Activated CD4-positive, CD25-positive, alpha-beta regulatory T cell treated with anti-CD3 and anti-CD28 coated beads, Interleukin-2, amount 50 U/mL, for 16 hours (primary cell): Measurements from ENCODE around the gene ITGBL1.

Experiments
- DNase-seq: peaks from one replicate; pipeline ENCODE4 v3.0.0-alpha.2; 2020; ENCODE audit warnings: low read depth, low spot score

ITGBL1 gene

DNA sequence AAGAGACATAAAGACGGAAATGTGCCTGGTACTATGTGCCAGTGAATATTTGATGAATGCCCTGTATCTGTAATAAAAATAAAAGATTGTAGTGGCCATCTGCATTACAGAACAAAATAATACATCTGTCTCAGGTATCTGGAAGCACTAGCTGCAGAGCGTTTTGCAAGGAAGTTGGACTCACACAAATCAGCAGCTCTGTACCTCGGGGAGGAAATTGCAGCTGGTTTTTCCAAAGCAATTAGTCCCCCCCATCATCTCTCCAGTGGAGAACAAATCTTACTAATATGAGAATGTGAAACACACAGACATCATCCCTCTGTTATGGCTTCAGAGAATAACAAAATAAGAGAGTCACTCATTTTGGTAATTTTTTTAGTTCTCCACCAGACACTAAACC, 245.3 kb downstream of the ITGBL1 start:
- no peak for DNase-seq

DNA sequence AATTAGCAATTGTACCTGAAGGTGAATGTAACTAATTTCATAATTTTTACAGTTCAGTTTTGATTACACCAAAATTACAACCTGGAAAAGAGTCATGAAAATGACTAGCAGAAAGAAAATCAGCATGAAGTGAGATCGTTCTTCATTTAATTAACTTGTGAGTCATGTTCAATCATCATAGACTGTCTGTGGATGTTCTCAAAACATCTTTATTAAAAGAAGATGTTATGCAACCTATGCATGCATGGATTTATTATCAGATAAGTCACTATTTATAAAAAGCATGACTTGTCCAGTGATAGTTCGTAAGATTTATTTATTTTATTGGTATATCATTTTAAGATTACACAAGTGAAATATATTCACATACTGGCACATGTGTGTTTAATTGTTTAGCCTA, 245.9 kb downstream of the ITGBL1 start:
- no peak for DNase-seq

DNA sequence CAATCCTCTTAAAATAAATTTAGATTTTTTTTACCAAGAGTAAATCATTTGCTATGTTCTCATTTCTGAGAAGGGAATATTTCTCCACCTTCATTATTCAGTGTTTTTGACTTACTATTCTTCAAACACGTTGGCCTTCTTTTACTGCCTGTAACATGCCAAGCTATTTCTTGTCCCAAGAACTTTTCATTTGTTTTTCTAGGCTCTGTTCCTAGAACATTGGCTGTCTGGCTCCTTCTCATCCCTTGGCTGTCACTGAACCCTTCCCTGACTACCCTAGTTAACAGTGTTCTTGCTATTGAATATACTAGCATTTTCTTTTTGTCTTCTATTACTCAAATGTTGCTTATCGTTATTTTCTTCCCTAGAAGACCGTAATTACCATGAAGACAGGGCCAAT, 248.1 kb downstream of the ITGBL1 start:
- DNase-seq = no peak

DNA sequence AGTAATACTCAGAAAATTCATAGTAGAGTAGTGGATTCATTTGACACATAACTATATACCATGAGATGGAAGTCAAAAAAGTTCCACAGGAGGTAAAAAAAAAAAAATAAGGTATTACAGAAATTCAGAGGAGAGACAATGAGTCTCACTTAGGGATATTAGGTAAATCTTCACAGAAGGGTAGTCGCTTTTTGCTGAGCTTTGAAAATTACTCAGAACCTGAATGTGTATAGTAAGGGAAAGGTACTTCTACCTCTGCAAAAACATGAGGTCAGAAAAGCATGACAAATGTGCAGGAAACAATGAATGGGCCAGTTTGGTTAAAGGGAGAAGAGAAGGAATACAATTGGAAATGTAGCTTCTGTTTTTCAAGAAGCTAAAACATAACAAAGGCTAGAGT, 250.6 kb downstream of the ITGBL1 start:
- no peak for DNase-seq

DNA sequence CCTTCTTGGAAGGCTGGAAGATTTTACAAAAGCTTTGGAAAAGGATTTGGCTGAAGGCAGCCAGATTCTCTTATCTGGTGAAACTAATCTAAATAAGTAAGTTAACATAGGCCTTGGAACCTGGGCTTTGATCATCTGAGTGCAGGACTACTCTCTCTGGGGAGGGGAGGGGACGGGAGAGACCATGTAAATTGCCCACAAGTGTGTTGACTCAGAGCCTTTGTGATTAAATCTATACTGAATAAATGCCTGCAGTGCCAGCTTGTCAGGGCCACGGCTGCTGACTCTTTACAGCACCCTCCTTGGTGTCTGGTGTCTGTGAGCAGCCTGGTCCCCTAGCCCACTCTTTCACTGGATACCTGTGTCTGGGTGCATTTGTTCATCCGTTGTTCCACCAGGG, 251.4 kb downstream of the ITGBL1 start:
- no peak for DNase-seq

DNA sequence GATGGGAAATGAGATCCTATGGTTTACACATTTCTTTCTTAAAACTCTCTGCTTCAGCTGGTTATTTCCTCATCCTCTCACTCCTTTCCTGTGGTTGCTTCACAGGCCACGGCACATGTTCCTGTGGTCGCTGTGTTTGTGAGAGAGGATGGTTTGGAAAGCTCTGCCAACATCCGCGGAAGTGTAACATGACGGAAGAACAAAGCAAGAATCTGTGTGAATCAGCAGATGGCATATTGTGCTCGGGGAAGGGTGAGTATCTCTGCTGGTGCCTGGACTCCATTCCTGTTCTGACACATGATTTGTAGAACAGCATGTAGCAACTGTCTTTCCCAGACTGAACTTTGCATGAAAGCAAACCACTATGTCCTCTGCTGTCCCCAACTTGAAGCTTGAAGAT, 254.2 kb downstream of the ITGBL1 start:
- DNase-seq = no peak

DNA sequence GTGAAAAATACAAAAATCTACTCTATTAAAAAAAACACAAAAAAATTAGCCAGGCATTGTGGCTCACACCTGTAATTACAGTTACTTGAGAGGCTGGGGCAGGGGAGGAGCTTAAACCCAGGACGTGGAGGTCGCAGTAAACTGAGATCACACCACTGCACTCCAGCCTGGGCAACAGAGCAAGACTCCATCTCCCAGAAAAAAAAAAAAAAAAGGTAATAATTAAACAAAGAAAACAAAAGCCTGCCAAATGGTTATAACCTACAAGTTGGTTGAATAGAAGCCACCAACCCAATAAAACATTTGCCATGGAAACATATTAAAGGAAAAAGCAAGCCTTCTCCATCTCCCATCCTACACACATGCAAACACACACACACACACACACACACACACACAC, 255.2 kb downstream of the ITGBL1 start:
- no peak for DNase-seq

DNA sequence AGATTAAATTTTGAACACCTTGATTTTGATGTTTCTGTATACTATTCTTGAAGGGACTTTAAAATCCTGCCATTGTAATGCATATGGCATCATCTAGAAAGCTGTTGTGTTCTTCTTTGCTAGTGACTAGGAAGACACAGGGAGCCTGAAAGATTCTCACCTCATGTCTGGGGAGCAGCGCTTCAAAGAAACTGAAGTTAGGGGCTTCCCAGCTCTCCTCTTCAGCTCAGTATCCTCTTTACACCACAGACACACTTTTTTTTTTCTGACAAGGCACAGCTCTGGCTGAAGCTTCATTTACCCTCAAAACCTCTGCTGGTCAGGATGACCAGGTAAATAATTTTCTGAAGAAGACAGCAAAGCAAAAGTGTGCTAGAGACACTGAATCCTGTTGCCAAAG, 255.6 kb downstream of the ITGBL1 start:
- DNase-seq = no peak

DNA sequence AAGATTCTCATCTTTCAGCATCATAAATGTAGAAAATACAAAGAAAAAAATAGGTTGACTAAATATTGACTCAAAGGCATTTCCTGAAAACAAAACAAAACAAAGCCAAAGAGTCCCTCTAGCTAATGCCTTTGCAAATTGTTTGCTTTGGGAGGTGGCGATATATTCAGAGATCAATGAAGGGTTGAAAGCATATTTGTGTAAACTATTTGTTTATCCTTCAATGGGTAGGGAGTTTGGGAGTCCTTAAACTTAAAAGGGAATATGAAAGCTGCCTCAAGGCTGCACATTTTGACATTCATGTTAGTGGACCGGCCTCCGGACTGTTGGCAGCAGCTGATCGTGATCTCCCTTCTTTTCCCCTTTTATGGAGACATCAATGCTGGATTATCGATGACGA, 257.5 kb downstream of the ITGBL1 start:
- no peak for DNase-seq

DNA sequence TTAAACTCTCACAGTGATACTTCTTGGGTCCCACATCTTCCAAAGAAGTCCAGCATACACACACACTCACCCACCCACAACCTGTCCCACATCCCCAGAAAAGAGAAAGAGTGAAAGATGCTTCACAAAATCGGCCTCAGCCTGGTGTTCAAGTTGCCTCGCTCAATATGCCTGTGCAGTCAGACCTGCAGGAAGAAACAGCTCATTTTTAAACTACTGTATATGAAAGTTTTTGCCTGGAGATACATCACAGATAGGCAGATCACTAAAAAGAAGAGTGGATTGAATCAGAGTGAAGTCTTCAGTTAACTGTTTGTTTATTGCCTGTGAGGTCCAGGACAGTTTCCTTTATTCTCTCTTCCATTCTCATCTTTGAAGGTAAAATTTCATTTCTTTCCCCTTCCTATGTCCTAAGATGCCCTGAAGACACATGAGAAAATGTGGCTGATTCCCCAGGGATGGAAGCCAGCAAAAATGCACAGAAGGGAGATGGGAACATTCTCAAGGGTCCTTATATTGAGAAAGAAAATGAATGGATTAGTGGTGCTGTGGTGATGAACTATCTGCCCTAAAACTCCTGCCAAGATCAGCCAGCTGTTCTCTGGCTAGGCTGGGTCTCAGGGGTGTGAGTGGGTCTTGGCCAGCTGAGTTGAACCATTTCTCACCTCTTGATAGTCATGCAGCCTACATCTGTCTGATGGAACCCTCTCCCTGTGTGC, 259.0 kb downstream of the ITGBL1 start:
- DNase-seq = no peak

DNA sequence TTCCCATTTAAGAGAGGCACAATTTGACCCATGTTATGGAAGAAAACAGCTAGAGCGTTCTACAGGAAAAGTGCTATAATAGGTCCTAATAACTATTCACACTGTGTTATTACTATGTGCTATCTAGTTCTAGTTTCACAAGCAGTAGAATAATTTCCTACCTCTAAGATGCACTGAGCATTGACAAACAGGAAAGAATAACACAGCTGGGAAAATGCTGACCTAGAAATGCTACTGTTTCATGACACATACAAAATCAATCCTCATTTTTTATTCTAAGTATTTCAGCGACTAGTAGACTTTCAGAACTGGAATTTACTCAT, 259.5 kb downstream of the ITGBL1 start:
- no peak for DNase-seq

DNA sequence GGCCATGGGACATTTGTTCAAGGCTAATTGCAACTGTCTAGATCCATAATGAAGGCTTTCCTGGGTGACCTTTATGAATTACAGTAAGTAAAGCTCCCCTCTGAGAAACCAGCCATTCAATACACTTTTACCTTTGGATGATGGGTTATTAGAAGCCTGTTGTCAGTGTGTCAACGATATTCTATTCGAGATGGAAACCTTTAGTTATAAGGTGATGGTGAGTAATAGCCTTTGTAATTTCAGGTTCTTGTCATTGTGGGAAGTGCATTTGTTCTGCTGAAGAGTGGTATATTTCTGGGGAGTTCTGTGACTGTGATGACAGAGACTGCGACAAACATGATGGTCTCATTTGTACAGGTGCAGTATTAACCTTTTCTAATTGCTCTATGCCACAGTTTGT, 261.7 kb downstream of the ITGBL1 start:
- DNase-seq = no peak

DNA sequence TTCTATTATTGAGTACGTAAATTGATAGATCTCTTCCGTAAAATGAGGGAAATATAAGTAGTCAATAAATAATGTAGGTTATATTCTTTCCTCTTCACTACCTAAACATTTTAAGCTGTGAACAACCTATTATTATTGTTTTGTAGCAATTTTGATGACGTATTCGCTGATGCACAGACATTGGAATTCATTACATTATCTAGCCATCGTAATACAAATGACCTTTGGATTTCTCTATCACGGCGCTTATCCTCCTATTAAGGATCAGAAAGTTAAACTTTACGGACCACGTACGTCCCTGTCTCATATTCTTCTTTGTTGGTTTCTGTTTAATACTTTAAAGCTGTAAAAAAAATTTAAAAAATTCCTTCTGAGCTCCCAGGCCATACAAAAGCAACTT, 264.9 kb downstream of the ITGBL1 start:
- no peak for DNase-seq

DNA sequence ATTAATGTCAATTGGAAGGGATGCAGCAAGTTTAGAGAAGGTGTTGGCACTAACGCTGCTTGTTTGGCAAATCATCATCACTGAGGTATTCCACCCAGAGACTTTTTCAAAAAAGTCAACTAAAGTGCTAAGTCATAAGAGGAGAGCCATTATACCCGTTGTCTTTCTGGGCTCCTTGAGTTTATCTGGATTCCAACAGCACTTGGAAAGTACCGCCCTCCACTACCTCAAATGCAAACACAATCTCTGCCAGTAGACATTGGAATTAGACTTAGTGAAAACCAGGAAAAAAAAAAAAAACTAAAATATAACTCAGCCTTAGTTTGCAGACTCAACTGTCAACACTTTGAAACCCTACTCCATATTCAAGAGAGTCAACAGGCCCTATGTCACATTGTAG, 266.0 kb downstream of the ITGBL1 start:
- no peak for DNase-seq

DNA sequence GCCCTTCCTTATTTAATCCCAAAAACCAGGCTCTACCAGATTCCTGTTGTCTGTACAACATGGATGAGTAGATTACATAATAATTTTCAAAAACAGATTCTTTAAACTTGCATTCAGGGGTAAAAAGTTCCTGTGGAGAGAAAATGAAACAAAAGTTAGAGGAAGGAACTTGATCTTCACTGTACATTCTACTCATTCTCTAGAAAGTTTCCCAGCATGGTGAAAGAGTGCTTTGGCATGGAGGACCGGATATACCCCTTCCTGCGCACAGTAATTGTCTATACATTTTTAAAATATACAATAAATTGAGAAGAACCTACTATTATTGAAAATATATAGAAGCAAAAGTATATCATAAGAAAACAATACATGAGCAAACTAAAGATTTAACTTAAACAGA, 274.2 kb downstream of the ITGBL1 start:
- no peak for DNase-seq

DNA sequence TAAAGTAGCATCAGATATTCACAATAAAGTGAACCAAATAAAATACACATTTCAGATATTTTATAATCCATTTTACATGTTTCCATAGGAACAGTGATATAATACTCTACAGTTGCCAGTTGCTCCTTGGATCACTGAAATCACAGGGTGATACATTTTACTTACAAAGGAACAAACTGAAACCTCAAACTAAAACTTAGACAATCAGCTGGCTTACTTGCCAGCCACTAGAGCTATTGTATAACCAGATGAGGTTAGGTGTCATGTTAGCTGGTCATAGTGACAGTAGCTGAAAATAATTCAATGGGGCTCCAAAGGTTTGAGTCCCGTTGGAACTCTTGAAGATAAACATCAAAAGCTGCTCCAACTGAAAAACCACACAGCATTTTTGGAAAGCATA, 274.6 kb downstream of the ITGBL1 start:
- no peak for DNase-seq

DNA sequence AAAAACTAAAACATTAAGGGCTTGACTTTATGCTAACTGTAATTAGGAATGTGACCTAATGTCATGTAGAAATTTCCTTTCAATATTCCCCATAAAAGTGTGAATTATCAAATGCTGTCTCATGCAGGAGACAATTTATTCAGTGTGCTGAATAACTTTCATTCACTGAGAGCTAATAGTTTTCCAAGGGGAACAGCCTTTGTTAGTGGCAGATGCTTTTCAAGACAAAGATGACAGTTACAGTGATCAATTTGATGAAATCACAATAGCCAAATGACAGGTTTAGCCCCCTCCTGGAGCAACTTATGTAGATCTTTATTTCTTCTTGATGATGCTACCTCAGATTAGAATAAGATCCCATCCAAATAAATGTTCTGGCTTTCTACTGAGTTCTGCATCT, 275.5 kb downstream of the ITGBL1 start:
- no peak for DNase-seq

DNA sequence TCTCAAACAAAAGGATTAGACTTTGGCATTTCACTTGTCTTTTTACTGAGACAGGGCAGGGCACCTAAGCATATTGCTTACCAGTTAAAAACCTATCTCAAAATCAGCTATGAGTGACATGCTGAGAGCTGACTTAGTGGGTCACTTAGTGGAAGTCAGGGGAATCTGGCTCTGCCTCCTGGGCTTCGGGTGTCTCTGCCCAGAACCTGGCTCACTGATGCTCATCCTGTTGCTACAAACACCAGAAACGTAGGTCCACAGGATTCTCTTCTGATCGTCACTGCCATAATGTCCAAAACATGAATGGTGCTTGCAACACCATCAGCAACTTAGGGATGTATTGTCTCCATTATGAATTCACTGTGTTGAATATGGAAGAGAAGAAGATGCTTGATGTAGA, 276.1 kb downstream of the ITGBL1 start:
- DNase-seq = no peak

DNA sequence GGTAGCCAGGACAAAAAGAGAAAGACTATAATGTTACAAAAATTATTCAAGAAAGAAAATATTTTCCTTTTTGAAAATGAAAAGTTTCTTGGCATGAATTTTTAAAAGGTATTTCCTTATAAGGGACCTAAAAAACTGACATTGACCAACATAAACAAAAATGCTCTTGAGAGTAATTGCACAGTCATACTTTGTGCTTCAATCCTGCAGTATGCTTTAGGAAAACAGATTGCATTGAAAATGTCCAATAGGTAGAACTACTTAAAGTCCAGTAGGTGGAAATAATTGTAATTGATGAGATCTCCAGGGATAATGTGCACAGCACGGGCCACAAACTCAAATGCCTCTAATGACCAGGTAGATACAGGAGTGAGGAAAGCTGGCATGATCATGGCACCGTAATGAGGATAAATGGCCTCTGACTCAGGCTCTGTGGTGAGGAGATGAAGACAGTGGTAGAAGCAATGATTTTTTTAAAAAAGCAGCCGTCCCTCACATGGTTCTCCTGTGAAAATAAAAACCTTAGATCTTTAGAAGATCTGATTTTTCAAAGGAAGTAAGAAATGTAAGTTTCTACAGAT, 278.0 kb downstream of the ITGBL1 start:
- DNase-seq = no peak

DNA sequence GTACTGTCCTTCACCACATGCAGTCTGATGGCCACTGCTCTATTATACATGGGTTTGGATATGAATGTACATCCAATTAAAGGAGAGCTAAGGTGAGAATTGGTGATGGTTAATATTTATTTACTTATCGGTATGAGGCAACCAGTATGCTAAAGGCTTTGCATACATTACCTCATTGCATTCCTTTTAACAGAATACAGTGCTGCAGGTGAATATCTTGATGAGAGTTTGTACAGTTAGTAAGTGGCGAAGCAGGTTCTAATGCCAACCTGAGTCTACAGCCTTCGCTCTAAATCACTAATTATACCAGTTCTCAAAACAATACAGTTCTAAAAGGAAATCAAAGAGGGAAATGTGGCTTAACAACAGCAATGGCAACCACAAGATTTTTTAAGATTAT, 284.1 kb downstream of the ITGBL1 start:
- DNase-seq = no peak

DNA sequence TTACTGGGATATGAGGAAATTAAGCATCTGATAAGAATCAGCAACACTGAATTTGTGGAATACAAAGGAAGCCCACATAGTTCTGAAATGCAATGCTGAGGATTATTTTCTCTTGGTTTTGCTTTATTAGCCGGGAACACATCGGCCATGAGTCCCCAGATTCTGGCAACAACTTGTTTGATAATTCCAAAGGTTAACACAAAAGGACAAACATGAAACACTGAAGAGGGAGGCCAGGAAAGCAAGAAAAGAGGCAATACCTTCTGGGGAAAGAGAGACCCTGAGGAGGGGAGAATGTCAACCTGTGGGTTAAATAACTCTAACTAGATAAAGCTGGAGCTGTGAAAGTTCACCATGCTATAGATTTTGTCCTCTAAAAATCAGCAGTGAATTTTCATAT, 285.9 kb downstream of the ITGBL1 start:
- DNase-seq = no peak

DNA sequence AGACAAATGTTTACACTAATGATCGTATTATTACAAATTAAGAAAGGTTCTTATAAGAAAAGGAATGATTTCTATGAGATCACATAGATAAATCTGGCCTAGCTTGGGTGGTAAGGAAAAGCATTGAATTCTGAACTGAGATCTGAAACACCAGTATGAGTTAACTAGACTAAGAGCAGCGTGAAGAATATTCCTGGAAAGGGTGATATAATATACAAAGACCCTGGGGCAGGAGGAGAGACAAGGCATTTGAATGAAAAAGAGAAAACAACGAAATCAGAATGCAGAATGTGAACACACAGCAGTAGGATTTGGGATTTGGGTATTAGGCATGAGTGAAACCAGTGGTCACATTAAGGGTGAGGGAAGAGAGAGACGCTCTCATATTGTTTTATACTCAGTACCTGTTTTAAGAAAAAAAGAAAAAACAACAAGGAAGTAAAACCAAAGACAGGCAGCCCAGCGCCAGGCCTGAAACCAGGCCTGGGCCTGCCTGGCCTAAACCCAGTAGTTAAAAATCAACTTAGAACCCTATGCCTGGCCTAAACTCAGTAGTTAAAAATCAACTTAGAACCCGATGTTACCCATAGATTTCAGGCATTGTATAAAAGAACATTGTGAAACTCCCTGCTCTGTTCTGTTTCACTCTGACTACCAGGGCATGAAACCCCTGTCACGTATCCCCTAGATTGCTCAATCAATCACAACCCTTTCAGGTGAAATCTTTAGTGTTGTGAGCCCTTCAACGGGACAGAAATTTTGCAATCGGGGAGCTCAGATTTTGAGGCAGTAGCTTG, 287.1 kb downstream of the ITGBL1 start:
- no peak for DNase-seq

DNA sequence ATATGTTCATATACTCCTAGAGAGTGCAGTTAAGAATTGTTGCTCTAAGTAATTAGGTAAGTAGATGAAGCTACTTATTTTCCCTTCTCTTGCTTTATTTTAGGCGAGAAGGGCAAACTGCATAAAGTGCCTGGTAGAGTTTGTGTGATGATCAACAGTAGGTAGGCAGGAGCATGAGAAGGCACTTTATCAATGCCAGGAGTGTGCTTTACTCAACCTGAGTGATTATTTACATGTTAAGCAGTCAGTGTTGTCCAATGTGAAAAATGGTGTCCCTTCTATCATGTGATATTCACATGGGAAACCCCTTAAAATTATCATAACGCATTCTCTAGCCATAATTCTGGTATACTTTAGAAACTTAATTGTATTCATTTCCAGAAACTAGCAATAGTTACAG, 294.0 kb downstream of the ITGBL1 start:
- DNase-seq = no peak
